C4-2B (cell line): Measurements from ENCODE around the gene WWOX.

Experiments
- H3K27ac ChIP-seq: fragments of 450-650 bp; 2 replicates; pipeline ENCODE4 v1.5.1; 2017
- CTCF ChIP-seq: fragments of 450-650 bp; conservative IDR thresholded peaks from 2 replicates; pipeline ENCODE4 v1.5.1; 2017; ENCODE audit warnings: mild to moderate bottlenecking
- ZFX ChIP-seq: fragments of 450-650 bp; IDR thresholded peaks from 2 replicates; pipeline ENCODE4 v1.6.1; 2017

WWOX gene

GRCh38 chr16:78731785-78732184 lies 632.3 kb downstream of the WWOX start:
- TF ChIP-seq CTCF (no peak), ZFX (no peak)
- no peak overlapping the region for H3K27ac ChIP-seq

GRCh38 chr16:78732696-78733095 lies 633.2 kb downstream of the WWOX start:
- H3K27ac ChIP-seq = no peak overlapping the region
- TF ChIP-seq ZFX = no peak
- no peak for TF ChIP-seq CTCF

GRCh38 chr16:78735337-78735736 lies 635.9 kb downstream of the WWOX start:
- no peak overlapping the region for H3K27ac ChIP-seq
- TF ChIP-seq CTCF (no peak), ZFX (no peak)

- no peak overlapping the region for H3K27ac ChIP-seq
- TF ChIP-seq CTCF (no peak), ZFX (no peak)
These were observed 638.2 kb downstream of the WWOX start for GRCh38 chr16:78737630-78738029.

GRCh38 chr16:78738557-78738956 lies 639.1 kb downstream of the WWOX start:
- TF ChIP-seq ZFX = no peak
- TF ChIP-seq CTCF = no peak
- H3K27ac ChIP-seq = no peak overlapping the region

GRCh38 chr16:78740269-78740668 lies 640.8 kb downstream of the WWOX start:
- no peak for TF ChIP-seq CTCF
- no peak for TF ChIP-seq ZFX
- H3K27ac ChIP-seq = no peak overlapping the region

- H3K27ac ChIP-seq = no peak overlapping the region
- TF ChIP-seq CTCF (no peak), ZFX (no peak)
These were observed 643.2 kb downstream of the WWOX start for GRCh38 chr16:78742501-78743283.
